Body of pancreas (tissue), 4 donors: ENCODE results near the gene GNG14. TPM values are rescaled to one million over a fixed set of nuclear protein-coding genes. Genes with fewer than 3 reads are reported as not detected.

Source experiments
- ATAC-seq: fragments of 150-250 bp; one replicate; pipeline ENCODE4 v1.9.1; 2016
- DNase-seq, 4 donors: peaks; one replicate each; pipeline ENCODE4 v3.0.0-alpha.2; 2019
- H3K27ac ChIP-seq, 4 donors: fragments of 200-600 bp; sonication (generic); 1 replicate in 3 of 4; 2 replicates in 1 of 4; pipeline versions ENCODE4 v1.5.1 to v1.6.1; 2016 to 2019; ENCODE audit warnings: mild to moderate bottlenecking in 1 of 4, mixed read lengths in 1 of 4, moderate library complexity in 1 of 4
- H3K27me3 ChIP-seq, 2 donors: fragments of 200-600 bp; sonication (generic); one replicate each; pipeline ENCODE4 v1.6.0; 2016; ENCODE audit warnings: mild to moderate bottlenecking in 1 of 2
- H3K36me3 ChIP-seq, 2 donors: fragments of 200-600 bp; sonication (generic); replicated peaks in 1 of 2; 2 replicates each; pipeline ENCODE4 v1.5.1; 2016; ENCODE audit warnings: low read depth in 2 of 2; ENCODE audit not compliant: insufficient read depth in 1 of 2
- H3K4me1 ChIP-seq: fragments of 200-600 bp; sonication (generic); one replicate; pipeline ENCODE4 v1.6.0; 2016
- H3K4me3 ChIP-seq, 2 donors: fragments of 200-600 bp; sonication (generic); 1 replicate in 1 of 2; 2 replicates in 1 of 2; pipeline ENCODE4 v1.5.1; 2016 to 2019
- H3K9me3 ChIP-seq, 3 donors: fragments of 200-600 bp; sonication (generic); 1 replicate in 2 of 3; 2 replicates in 1 of 3; pipeline ENCODE4 v1.5.1; 2016
- CTCF ChIP-seq, 7 experiments: fragments of 450-650 bp in 4 of 7; fragments of 200-600 bp in 3 of 7; sonication (generic) in 3 of 7; IDR thresholded peaks; one replicate each; pipeline ENCODE4 v1.5.1; 2016 to 2019; ENCODE audit warnings: antibody characterized with exemption in 7 of 7
- POLR2A ChIP-seq, 3 donors: fragments of 450-650 bp; IDR thresholded peaks; one replicate each; pipeline ENCODE4 v1.6.1; 2016; ENCODE audit warnings: antibody characterized with exemption in 3 of 3, mild to moderate bottlenecking in 2 of 3
- WGBS, 2 donors: methylation state at CpG; one replicate each; pipeline ENCODE4 v1.1.5; 2017; 5-methylcytosine and 5-hydroxymethylcytosine counted together
- intact Hi-C: fragments of 100-400 bp; cut with DNase I; formaldehyde crosslinking; loops from one replicate; pipeline ENCODE4 v1.15.1; 2023
- total RNA-seq, 2 donors: library from RNA; depleted of rRNA; stranded (reverse); fragments of >200 nt; gene quantifications; one replicate each; pipeline ENCODE4 v1.1.0, GENCODE V29; 2016

The GNG14 gene
- total RNA-seq, 2 donors from 2014 or later: not detected

- intact Hi-C loops: no loop called here
- DNase-seq (no peak), ATAC-seq (no peak)
- Histone ChIP-seq H3K4me1 (peaks cover 20% of the 10 kb centered on the region), H3K36me3 (no peaks in the 10 kb centered on the region), H3K27ac (no peak overlapping the region), H3K4me3 (no peak overlapping the region), H3K27me3 (no peaks in the 10 kb centered on the region), H3K9me3 (no peaks in the 10 kb centered on the region)
- no peak for TF ChIP-seq CTCF (IDR thresholded peaks at IDR 0.05)
- TF ChIP-seq POLR2A (IDR thresholded peaks at IDR 0.05): no peak
- WGBS, 2 donors: 81 to 91% methylated on average over 4 to 5 of the region's 5 CpGs
These were observed 5.2 kb downstream of the GNG14 start for GRCh38 chr19:12692960-12693359.

GRCh38 chr19:12694641-12695040 lies 6.8 kb downstream of the GNG14 start:
- WGBS, 2 donors: 76 to 83% methylated on average over 9 to 12 of the region's 16 CpGs

GRCh38 chr19:12695096-12695495 lies 7.3 kb downstream of the GNG14 start:
- intact Hi-C loops: no loop called here
- H3K27ac ChIP-seq: no peak overlapping the region
- H3K36me3 ChIP-seq: no peaks in the 10 kb centered on the region
- ATAC-seq: no peak
- no peak for DNase-seq
- H3K4me1 ChIP-seq: peaks cover 20% of the 10 kb centered on the region
- no peaks in the 10 kb centered on the region for H3K9me3 ChIP-seq
- 49% methylated on average over 2 of the region's 2 CpGs; no CpG with 5 or more reads in 1 of the 2 donors for WGBS, 2 donors
- TF ChIP-seq POLR2A (IDR thresholded peaks at IDR 0.05) (no peak), CTCF (IDR thresholded peaks at IDR 0.05) (no peak)
- no peak overlapping the region for H3K4me3 ChIP-seq
- no peaks in the 10 kb centered on the region for H3K27me3 ChIP-seq

More at GRCh38 chr19:12694641-12695040, 6.8 kb downstream of the GNG14 start:
- TF ChIP-seq CTCF (IDR thresholded peaks at IDR 0.05) (no peak), POLR2A (IDR thresholded peaks at IDR 0.05) (no peak)
- ATAC-seq (no peak), DNase-seq (no peak)
- Histone ChIP-seq H3K4me3 (no peak overlapping the region), H3K9me3 (no peaks in the 10 kb centered on the region), H3K27ac (no peak overlapping the region), H3K27me3 (no peaks in the 10 kb centered on the region), H3K36me3 (no peaks in the 10 kb centered on the region), H3K4me1 (peaks cover 20% of the 10 kb centered on the region)
- intact Hi-C loops: no loop called here

- no peak overlapping the region for H3K27ac ChIP-seq
- H3K36me3 ChIP-seq: no peaks in the 10 kb centered on the region
- no peak for DNase-seq
- no peaks in the 10 kb centered on the region for H3K27me3 ChIP-seq
- peaks cover 20% of the 10 kb centered on the region for H3K4me1 ChIP-seq
- peak overlapping the region in 1 of 2 donors; percentile 94 for H3K4me3 ChIP-seq
- no peaks in the 10 kb centered on the region for H3K9me3 ChIP-seq
- TF ChIP-seq CTCF (IDR thresholded peaks at IDR 0.05) (no peak), POLR2A (IDR thresholded peaks at IDR 0.05) (no peak)
- 71% methylated on average over 1 of the region's 1 CpG; no CpG with 5 or more reads in 1 of the 2 donors for WGBS, 2 donors
- intact Hi-C loops: no loop called here
- no peak for ATAC-seq
These were observed 7.7 kb downstream of the GNG14 start for GRCh38 chr19:12695514-12695913.

- H3K27ac ChIP-seq: no peak overlapping the region
- intact Hi-C loops: no loop called here
- TF ChIP-seq CTCF (IDR thresholded peaks at IDR 0.05): no peak
- no peak for TF ChIP-seq POLR2A (IDR thresholded peaks at IDR 0.05)
- 1% methylated on average over 35 of the region's 36 CpGs; no CpG with 5 or more reads in 1 of the 2 donors for WGBS, 2 donors
- no peaks in the 10 kb centered on the region for H3K27me3 ChIP-seq
- peak; percentile 3 for ATAC-seq
- DNase-seq: no peak
- peaks cover 20% of the 10 kb centered on the region for H3K4me1 ChIP-seq
- peaks cover 3% of the 10 kb centered on the region in 2 donors for H3K36me3 ChIP-seq
- peak overlapping the region; percentile 54 to 94 for H3K4me3 ChIP-seq
- no peaks in the 10 kb centered on the region for H3K9me3 ChIP-seq
These were observed 8.2 kb downstream of the GNG14 start for GRCh38 chr19:12695997-12696365.
